GM18519 (cell line): ENCODE measurements around the gene GTF2H2C.
"Not testable (repeated sequence)": the region's sequence is repeated elsewhere in the genome, so short reads cannot be mapped to it uniquely, and the experiment has no call there.

Experiments
- ATAC-seq: cut with Tn5 transposase; IDR thresholded peaks from one replicate; pipeline ENCODE4 v1.9.1; 2021; ENCODE audit warnings: mild to moderate bottlenecking, moderate library complexity; ENCODE audit not compliant: unreplicated experiment, low FRiP score

Gene GTF2H2C

DNA sequence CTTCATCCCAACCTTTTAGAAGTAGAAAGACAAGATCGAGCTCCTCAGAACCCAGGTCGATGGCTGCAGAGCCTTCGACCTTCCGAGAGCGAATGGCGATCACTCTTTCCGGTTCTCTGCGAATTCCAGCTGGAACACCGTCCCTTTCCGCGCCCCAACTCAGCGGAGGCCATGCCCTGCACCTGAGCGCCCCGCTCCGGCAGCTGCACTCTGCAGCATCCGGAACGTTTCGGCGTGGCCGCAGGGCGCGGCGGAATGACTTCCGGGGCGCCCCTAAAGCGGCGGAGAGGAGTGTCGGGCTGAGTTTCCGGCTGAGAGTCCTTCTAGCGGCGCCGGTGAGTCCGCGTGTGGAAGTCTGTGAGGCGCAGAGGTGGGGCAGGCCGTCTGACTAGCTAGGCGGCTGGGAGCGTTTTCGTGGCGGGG lies at the start of gene GTF2H2C:
TSS of gene GTF2H2C (plus strand) at position 284 of the 423 bp plus-strand sequence. CDS start 4,942 bp downstream, outside the sequence.
- peak; percentile 95 for ATAC-seq

GRCh38 chr5:69510694-69511093 lies 49.3 kb upstream of the GTF2H2C start:
- ATAC-seq: no peak

- ATAC-seq: no peak
Measured at GRCh38 chr5:69512740-69513260, 47.2 kb upstream of the GTF2H2C start.

DNA sequence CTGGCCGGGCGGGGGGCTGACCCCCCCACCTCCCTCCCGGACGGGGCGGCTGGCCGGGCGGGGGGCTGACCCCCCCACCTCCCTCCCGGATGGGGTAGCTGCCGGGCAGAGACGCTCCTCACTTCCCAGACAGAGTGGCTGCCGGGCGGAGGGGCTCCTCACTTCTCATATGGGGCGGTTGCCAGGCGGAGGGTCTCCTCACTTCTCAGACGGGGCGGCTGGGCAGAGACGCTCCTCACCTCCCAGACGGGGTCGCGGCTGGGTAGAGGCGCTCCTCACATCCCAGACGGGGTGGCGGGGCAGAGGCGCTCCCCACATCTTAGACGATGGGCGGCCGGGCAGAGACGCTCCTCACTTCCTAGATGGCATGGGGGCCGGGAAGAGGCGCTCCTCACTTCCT lies 44.4 kb upstream of the GTF2H2C start:
- not testable (repeated sequence) for ATAC-seq

DNA sequence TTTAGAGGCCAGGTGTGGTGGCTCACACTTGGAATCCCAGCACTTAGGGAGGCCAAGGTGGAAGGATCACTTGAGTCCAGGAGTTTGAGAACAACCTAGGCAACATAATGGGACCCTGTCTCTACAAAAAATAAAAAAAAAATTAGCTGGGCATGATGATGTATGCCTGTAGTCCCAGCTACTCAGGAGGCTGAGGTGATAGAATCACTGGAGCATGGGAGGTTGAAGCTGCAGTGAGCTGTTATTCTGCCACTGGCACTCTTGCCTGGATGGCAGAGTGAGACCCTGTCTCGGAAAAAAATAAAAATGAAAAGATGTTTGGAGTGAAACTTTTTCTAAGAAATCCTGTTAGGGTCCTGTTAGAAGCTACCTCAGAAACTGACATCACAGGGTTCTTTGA lies 43.2 kb upstream of the GTF2H2C start:
- no peak for ATAC-seq

- no peak for ATAC-seq
Measured at GRCh38 chr5:69517763-69518212, 42.2 kb upstream of the GTF2H2C start.

DNA sequence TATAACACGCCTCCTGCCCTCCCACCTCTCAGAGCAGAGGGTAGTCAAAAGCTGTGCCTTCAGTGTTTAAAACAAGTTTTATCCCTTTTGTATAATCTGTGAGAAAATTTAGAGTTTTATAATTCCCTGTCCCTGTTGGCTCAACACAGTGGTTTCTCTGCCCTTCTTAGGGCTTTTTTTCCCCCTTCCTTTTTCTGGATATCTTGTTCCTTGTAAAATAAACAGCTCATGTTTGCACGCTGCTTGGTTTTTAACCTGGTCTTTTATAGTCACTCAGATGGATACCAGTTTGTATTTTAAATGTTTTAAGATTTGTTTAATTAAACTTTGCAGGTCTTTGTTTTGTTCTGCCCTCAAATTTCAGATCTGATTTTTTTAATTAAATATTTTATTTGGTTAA lies 40.7 kb upstream of the GTF2H2C start:
- no peak for ATAC-seq

DNA sequence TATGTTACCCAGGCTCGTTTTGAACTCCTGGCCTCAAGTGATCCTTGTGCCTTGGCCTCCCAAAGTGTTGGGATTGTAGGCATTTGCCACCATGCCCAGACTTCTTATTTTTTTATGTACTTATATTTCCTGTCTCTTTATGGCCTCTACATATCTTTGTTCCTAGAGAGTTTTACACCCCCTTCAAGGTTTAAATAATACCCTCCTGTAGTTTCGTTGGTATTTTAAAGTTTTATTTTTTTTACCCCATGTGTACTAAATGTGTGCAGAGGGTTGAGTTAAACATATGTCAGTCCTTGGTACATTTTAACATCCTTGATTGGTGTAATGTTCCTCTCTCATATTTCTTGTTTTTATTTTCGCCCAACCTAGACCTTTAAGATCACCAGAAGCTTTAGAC lies 38.0 kb upstream of the GTF2H2C start:
- ATAC-seq: no peak

DNA sequence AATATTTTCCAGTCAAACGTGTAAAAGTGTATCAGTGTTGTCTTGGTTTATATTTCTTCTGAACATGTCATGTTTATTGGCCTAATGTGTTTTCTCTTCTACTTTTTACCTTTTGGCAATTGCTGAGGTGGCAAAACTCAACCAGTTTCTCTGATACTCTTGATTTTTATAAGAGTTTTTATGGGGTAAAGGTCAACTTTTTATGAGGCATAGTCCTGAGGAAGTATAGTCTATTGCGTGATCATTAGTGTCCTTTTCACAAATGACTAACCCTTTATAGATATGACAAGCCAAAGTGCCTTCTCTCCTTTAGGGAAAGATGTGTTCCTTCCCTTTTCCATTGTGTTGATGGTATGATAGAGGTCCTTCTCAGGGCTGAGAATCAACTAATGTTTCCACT lies 34.5 kb upstream of the GTF2H2C start:
- no peak for ATAC-seq

DNA sequence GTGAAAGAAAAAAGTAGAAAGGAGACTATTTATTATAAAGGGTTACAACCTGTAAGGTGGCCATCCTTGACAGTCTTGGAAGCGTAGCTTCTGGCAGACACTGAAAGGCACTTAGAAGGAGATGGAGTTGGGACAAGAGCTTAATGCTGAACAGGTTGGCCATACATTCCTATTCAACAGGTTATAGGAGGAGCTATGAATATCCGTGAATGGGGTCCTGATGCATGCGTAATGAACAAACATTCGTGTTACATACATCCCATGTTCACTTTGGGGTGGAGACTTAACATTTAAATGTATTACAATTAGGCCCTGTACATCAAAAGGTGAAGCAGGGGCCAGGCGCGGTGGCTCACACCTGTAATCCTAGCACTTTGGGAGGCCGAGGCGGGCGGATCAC lies 33.3 kb upstream of the GTF2H2C start:
- no peak for ATAC-seq

- no peak for ATAC-seq
Measured at GRCh38 chr5:69527128-69527770, 32.7 kb upstream of the GTF2H2C start.

DNA sequence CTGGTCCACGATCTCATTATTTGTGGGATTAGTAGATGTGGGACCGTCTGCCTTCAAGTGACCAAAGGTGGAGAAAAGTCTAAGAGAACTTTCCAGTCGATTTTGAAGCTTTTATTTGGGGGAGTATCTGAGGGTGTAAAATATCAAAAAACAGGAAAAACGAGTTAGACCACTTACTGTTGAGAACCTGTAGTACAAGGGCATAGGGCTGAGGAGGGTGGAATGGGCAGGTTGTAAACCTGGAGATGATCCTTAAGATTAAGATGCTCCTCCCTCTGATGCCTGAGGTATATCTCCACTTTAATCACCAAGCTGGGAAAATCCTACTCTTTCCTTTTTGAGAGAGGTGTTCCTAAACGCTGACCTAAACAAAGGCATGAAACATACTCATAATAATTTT lies 32.0 kb upstream of the GTF2H2C start:
- ATAC-seq: no peak

- ATAC-seq: no peak
Measured at GRCh38 chr5:69528609-69529008, 31.4 kb upstream of the GTF2H2C start.

GRCh38 chr5:69530561-69531405 lies 29.2 kb upstream of the GTF2H2C start:
- no peak for ATAC-seq

GRCh38 chr5:69531406-69531801 lies 28.6 kb upstream of the GTF2H2C start:
- no peak for ATAC-seq

DNA sequence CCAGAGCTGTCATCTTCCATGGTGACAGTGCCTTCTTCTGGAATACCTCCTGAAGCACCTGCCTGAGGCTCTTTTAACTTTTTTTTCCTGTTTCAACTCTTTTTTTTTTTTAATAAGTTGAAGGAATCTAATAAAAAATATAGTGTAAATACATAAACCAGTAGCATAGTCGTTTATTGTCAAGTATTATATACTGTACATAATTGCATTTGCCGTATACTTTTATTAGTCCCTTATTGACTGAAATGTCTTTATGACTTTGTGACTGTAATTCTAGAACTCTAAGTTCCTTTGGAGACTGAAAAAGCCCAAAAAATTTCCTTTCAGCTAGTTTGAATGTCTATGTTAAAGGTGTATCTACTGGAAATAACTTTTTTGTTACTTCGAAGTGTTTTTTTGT lies 22.1 kb upstream of the GTF2H2C start:
- not testable (repeated sequence) for ATAC-seq

GRCh38 chr5:69538735-69539134 lies 21.3 kb upstream of the GTF2H2C start:
- ATAC-seq: not testable (repeated sequence)

DNA sequence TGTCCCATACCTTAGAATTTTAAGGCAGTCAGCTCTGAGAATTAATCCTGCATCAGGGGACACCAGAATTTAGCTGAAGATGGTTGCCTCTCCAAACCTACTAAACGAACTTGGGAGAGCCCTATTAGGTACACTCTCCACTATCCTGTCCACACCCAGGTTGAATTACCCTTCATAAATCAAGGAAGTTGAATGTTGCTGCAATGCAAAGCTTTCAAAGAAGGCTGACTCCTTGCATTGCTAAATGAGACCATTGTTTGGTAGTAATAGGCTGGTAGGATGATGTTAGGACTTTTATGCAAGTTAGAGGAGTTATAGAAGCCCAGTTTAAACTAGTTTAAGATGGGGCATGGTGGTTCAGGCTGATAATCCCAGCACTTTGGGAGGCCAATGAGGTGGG lies 18.6 kb upstream of the GTF2H2C start:
- not testable (repeated sequence) for ATAC-seq

- not testable (repeated sequence) for ATAC-seq
Measured at GRCh38 chr5:69542838-69543618, 17.0 kb upstream of the GTF2H2C start.

- not testable (repeated sequence) for ATAC-seq
Measured at GRCh38 chr5:69544602-69545001, 15.4 kb upstream of the GTF2H2C start.
